ENCODE measurements around the gene FGF10. TPM values are rescaled to one million over a fixed set of nuclear protein-coding genes. Genes with fewer than 3 reads are reported as not detected.
A peak's percentile ranks its signal among the peaks of the same experiment; 100 is the strongest.

Gene FGF10
- total and polyA plus RNA-seq, 2 experiments from 2014 or later, result 43.7 to 60.0 TPM

GRCh38 chr5:44377057-44377456 lies 12.2 kb downstream of the FGF10 start:
- H3K9me3 ChIP-seq (ENCODE audit: low read depth), result no peaks in the 10 kb centered on the region
- H3K4me3 ChIP-seq, result no peak overlapping the region
- no peak for DNase-seq (ENCODE audit: low read depth in 1 of 2, low spot score in 1 of 2)
- H3K36me3 ChIP-seq, result peaks cover 3% of the 10 kb centered on the region
- TF ChIP-seq CTCF (IDR thresholded peaks at IDR 0.05; ENCODE audit: low read depth, low read length), result no peak
- H3K4me1 ChIP-seq (ENCODE audit: low read depth), result peaks cover 18% of the 10 kb centered on the region
- H3K27me3 ChIP-seq, result no peaks in the 10 kb centered on the region
- no peak overlapping the region for H3K27ac ChIP-seq

GRCh38 chr5:44372028-44372427 lies 17.2 kb downstream of the FGF10 start:
- no peak overlapping the region for H3K4me3 ChIP-seq
- peaks cover 16% of the 10 kb centered on the region for H3K4me1 ChIP-seq (ENCODE audit: low read depth)
- no peak for TF ChIP-seq CTCF (IDR thresholded peaks at IDR 0.05; ENCODE audit: low read depth, low read length)
- no peaks in the 10 kb centered on the region for H3K9me3 ChIP-seq (ENCODE audit: low read depth)
- no peak for DNase-seq (ENCODE audit: low read depth in 1 of 2, low spot score in 1 of 2)
- H3K36me3 ChIP-seq, result peaks cover 3% of the 10 kb centered on the region
- H3K27me3 ChIP-seq, result no peaks in the 10 kb centered on the region
- H3K27ac ChIP-seq, result no peak overlapping the region

GRCh38 chr5:44367203-44367602 lies 22.0 kb downstream of the FGF10 start:
- H3K27me3 ChIP-seq, result no peaks in the 10 kb centered on the region

GRCh38 chr5:44365345-44365744 lies 23.9 kb downstream of the FGF10 start:
- Histone ChIP-seq H3K27ac (peak overlapping the region; percentile 70), H3K4me3 (no peak overlapping the region), H3K27me3 (no peaks in the 10 kb centered on the region), H3K4me1 (ENCODE audit: low read depth) (peaks cover 44% of the 10 kb centered on the region), H3K9me3 (ENCODE audit: low read depth) (no peaks in the 10 kb centered on the region), H3K36me3 (peaks cover 3% of the 10 kb centered on the region)
- no peak for TF ChIP-seq CTCF (IDR thresholded peaks at IDR 0.05; ENCODE audit: low read depth, low read length)
- peak in 1 of 2 donors; percentile 2 for DNase-seq (ENCODE audit: low read depth in 1 of 2, low spot score in 1 of 2)

More at GRCh38 chr5:44367203-44367602, 22.0 kb downstream of the FGF10 start:
- no peak for TF ChIP-seq CTCF (IDR thresholded peaks at IDR 0.05; ENCODE audit: low read depth, low read length)
- no peak for DNase-seq (ENCODE audit: low read depth in 1 of 2, low spot score in 1 of 2)
- no peaks in the 10 kb centered on the region for H3K9me3 ChIP-seq (ENCODE audit: low read depth)
- no peak overlapping the region for H3K4me3 ChIP-seq
- no peak overlapping the region for H3K27ac ChIP-seq
- peaks cover 32% of the 10 kb centered on the region for H3K4me1 ChIP-seq (ENCODE audit: low read depth)
- H3K36me3 ChIP-seq, result peaks cover 3% of the 10 kb centered on the region

GRCh38 chr5:44364097-44364496 lies 25.1 kb downstream of the FGF10 start:
- no peak for DNase-seq (ENCODE audit: low read depth in 1 of 2, low spot score in 1 of 2)
- no peaks in the 10 kb centered on the region for H3K9me3 ChIP-seq (ENCODE audit: low read depth)
- peak overlapping the region; percentile 74 for H3K27ac ChIP-seq
- H3K27me3 ChIP-seq, result no peaks in the 10 kb centered on the region
- H3K4me1 ChIP-seq (ENCODE audit: low read depth), result peaks cover 40% of the 10 kb centered on the region
- no peak for TF ChIP-seq CTCF (IDR thresholded peaks at IDR 0.05; ENCODE audit: low read depth, low read length)
- H3K36me3 ChIP-seq, result peaks cover 3% of the 10 kb centered on the region
- H3K4me3 ChIP-seq, result no peak overlapping the region

Data from cardiac muscle cell (in vitro differentiated cells and primary cell).